ENCODE measurements around the gene DPH7. TPM values are rescaled to one million over a fixed set of nuclear protein-coding genes. Genes with fewer than 3 reads are reported as not detected.

The DPH7 gene
- total and polyA plus RNA-seq, 2 of the 8 experiments (the other 6 are each of a cell fraction or from before 2014, with no cell fraction given): 44.6 to 45.5 TPM

DNA sequence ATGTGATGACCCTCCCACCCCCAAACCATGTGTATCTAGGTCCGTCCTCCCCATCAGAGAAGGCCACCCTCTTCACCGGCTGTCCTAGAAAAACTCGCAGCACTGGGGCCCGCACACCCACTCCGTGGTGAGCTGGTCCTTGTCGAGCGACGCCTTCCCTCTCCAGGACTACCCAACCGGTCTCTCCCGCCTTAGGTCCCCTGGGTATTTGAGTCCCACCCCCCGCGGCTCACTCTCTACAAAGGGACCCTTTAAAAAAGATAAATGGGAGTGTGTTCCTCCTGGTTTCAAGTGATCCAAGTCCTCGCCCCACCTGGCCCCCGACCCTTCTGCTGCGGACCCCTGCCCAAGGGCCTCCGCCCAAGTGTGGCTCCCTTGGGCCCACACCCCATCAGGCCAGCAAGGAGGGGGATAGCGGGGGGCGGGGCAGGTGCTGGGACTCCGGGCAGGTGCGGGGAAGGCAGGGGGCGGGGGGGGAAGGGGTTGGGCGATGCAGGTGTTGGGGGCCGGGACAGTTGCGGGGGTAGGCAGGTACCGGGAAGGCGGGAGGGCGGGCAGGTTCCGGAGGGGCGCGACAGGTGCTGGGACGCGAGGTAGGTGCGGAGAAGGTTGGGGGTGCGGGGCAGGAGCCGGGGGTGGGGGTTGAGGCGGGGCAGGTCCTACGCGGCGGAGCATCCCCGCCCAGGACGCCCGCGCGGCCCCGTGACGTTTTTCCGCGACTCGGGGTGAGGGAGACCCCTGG is 25.8 kb upstream of the DPH7 start:
- H2BK20ac ChIP-seq (ENCODE audit: low read length): no peak overlapping the region
- H2AK5ac ChIP-seq (ENCODE audit: low read depth, low read length): no peak overlapping the region
- no peak overlapping the region for H3K14ac ChIP-seq (ENCODE audit: insufficient read length)
- peaks cover 4% of the 10 kb centered on the region; the same call in 1 of the 2 replicates for H3K23me2 ChIP-seq (ENCODE audit: low read depth, low read length)
- no peak overlapping the region for H2AFZ ChIP-seq (ENCODE audit: low read length)
- whole genome bisulfite sequencing, 2 experiments (ENCODE audit: extremely low coverage in 1 of 2, insufficient coverage in 1 of 2, insufficient read length in 1 of 2, insufficient replicate concordance in 2 of 2, low coverage in 1 of 2, low lambda C conversion rate in 2 of 2, missing lambda C conversion rate in 1 of 2): 48% methylated on average over 11 of the region's 49 CpGs; no CpG with 5 or more reads in 1 of the 2 experiments
- H2BK12ac ChIP-seq (ENCODE audit: low read depth, low read length): peak overlapping the region; percentile 50; the same call in 1 of the 2 replicates
- ChIA-PET CTCF (ENCODE audit: partially characterized antibody) (interaction anchor here (0.8 to 1.3 kb wide), 2 partner anchors 13 to 29 kb away, joined by 3 to 4 read pairs; no protein-coding TSS in a partner anchor), POLR2A (ENCODE audit: partially characterized antibody) (interaction anchor here (1.3 to 3.1 kb wide), 3 partner anchors 14 to 364 kb away, joined by 4 to 14 read pairs (median 4); partner anchors contain the start of genes EHMT1 and TUBB4B)
- peaks cover 0 to 17% (median 8%) of the 10 kb centered on the region in 4 experiments; a peak in 6 of 7 replicates for H3K4me1 ChIP-seq (replicated peaks in 1 of 4; ENCODE audit: control insufficient read depth in 3 of 4, insufficient read depth in 4 of 4, low read length in 3 of 4)
- H4K5ac ChIP-seq (ENCODE audit: insufficient read length, low read depth, low read length): no peak overlapping the region
- no peak for DNase-seq (ENCODE audit: low read depth in 1 of 2, low spot score in 2 of 2)
- no peak overlapping the region for H3K23ac ChIP-seq (ENCODE audit: insufficient read length)
- H3K4ac ChIP-seq (replicated peaks; ENCODE audit: insufficient read length, low read depth, low read length): peak overlapping the region; percentile 53
- no peak overlapping the region for H2BK5ac ChIP-seq (ENCODE audit: low read depth, low read length)
- no peak overlapping the region for H4K91ac ChIP-seq (replicated peaks; ENCODE audit: insufficient read length, low read length)
- no peak overlapping the region for H3K9ac ChIP-seq (replicated peaks in 1 of 4; ENCODE audit: extremely low read depth in 1 of 4, low read depth in 3 of 4, low read length in 3 of 4)
- H3K79me1 ChIP-seq (ENCODE audit: low read depth, low read length): no peaks in the 10 kb centered on the region
- no peaks in the 10 kb centered on the region for H3K36me3 ChIP-seq (ENCODE audit: control insufficient read depth in 2 of 4, insufficient read depth in 4 of 4, low read length in 3 of 4)
- FAIRE-seq: no peak
- H3K9me3 ChIP-seq (ENCODE audit: insufficient read depth in 2 of 2, low read depth in 1 of 2, low read length in 1 of 2): no peaks in the 10 kb centered on the region
- peaks cover 7 to 16% of the 10 kb centered on the region in 2 experiments for H4K20me1 ChIP-seq (replicated peaks in 1 of 2; ENCODE audit: control insufficient read depth in 1 of 2, insufficient read depth in 2 of 2, low read length in 2 of 2)
- peaks cover 0 to 9% (median 2%) of the 10 kb centered on the region in 4 experiments; a peak in 2 of 7 replicates for H3K27me3 ChIP-seq (replicated peaks in 1 of 4; ENCODE audit: control insufficient read depth in 3 of 4, extremely low read depth in 1 of 4, insufficient read depth in 3 of 4, low read length in 3 of 4)
- H3K18ac ChIP-seq (ENCODE audit: extremely low read depth, low read length): no peak overlapping the region
- no peak overlapping the region for H3K56ac ChIP-seq (replicated peaks; ENCODE audit: insufficient read length, low read depth, low read length)
- no peak overlapping the region for H3K27ac ChIP-seq (ENCODE audit: low read depth, low read length)
- peak overlapping the region; percentile 78 for H2BK120ac ChIP-seq (replicated peaks; ENCODE audit: low read depth, low read length)
- H3K4me2 ChIP-seq (ENCODE audit: insufficient read depth in 1 of 2, low read depth in 2 of 2, low read length in 2 of 2): peak overlapping the region; percentile 24 to 63
- no peak overlapping the region for H2BK15ac ChIP-seq (ENCODE audit: low read length)
- peak overlapping the region; percentile 10 to 56 (median 28); a peak in 6 of 8 replicates for H3K4me3 ChIP-seq (ENCODE audit: extremely low read depth in 1 of 4, insufficient read depth in 2 of 4, low read depth in 3 of 4, low read length in 4 of 4)
- H3K79me2 ChIP-seq (ENCODE audit: control insufficient read depth in 1 of 2, insufficient read depth in 2 of 2, low read length in 2 of 2): peaks cover 0 to 7% of the 10 kb centered on the region in 2 experiments; a peak in 1 of 4 replicates
- peak overlapping the region; percentile 77; the same call in 1 of the 2 replicates for H4K8ac ChIP-seq (ENCODE audit: extremely low read depth, insufficient read depth, low read length)
- TF ChIP-seq GABPA (IDR thresholded peaks at IDR 0.05; ENCODE audit: borderline replicate concordance, insufficient read depth, low read length): no peak
- TF ChIP-seq HDAC2 (IDR thresholded peaks at IDR 0.05; ENCODE audit: borderline replicate concordance in 1 of 2, low read depth in 2 of 2, low read length in 2 of 2): no peak
- TF ChIP-seq TBP (IDR thresholded peaks at IDR 0.05; ENCODE audit: low read depth, low read length): no peak
- no peak for TF ChIP-seq SP1 (IDR thresholded peaks at IDR 0.05; ENCODE audit: low read depth, low read length)
- TF ChIP-seq KDM5A (IDR thresholded peaks at IDR 0.05; ENCODE audit: low read length): no peak
- TF ChIP-seq RBBP5 (IDR thresholded peaks at IDR 0.05; ENCODE audit: borderline replicate concordance, low read depth, low read length): no peak
- TF ChIP-seq SIRT6 (IDR thresholded peaks at IDR 0.05; ENCODE audit: low read length): no peak
- TF ChIP-seq HDAC6 (IDR thresholded peaks at IDR 0.05; ENCODE audit: low read depth, low read length): no peak
